GM12878 (cell line): Measurements from ENCODE around the gene PDGFC. TPM values are rescaled to one million over a fixed set of nuclear protein-coding genes. Genes with fewer than 3 reads are reported as not detected.

Source experiments
- ATAC-seq: fragments of 200-7000 bp; cut with Tn5 transposase; 3 replicates; pipeline ENCODE4 v1.9.1; 2020; ENCODE audit warnings: mild to moderate bottlenecking, moderate library complexity
- BruUV-seq: library from RNA; stranded (reverse); fragments of 400-500 nt; replicated peaks from 2 replicates; lab custom pipeline; 2021; lab: Mats Ljungman, UMichigan
- CTCF ChIA-PET: fragments of 300-600 bp; sonication (Branson Sonifier 250); formaldehyde crosslinking; extraction: SDS; loops from one replicate; lab custom pipeline; 2021; ENCODE audit warnings: inconsistent platforms; lab: Yijun Ruan, JAX
- POLR2A ChIA-PET: fragments of 350-600 bp; formaldehyde crosslinking; extraction: SDS; loops from one replicate; lab custom pipeline; 2021; ENCODE audit warnings: inconsistent platforms; lab: Charles Lee
- RAD21 ChIA-PET: fragments of 300-600 bp; sonication (Branson Sonifier 250); formaldehyde crosslinking; loops from one replicate; lab custom pipeline; 2023; ENCODE audit warnings: antibody characterized with exemption; ENCODE audit not compliant: unreplicated experiment; lab: Charles Lee
- SMC1A ChIA-PET: fragments of 300-600 bp; sonication (Branson Sonifier 250); formaldehyde crosslinking; loops from one replicate; lab custom pipeline; 2023; ENCODE audit not compliant: unreplicated experiment, uncharacterized antibody; lab: Charles Lee
- DNase-seq: peaks from one replicate; pipeline ENCODE4 v3.0.0-alpha.2; 2011; ENCODE audit warnings: low read depth, low spot score
- FAIRE-seq: peaks from 3 replicates; lab custom pipeline; 2011; peaks lifted over from hg19 to GRCh38; lab: Jason Lieb, UNC
- H2AFZ ChIP-seq: 2 replicates; pipeline ENCODE4 v1.6.0; 2011; ENCODE audit warnings: low read depth, low read length, control low read depth; ENCODE audit not compliant: control insufficient read depth
- H3K27ac ChIP-seq: 2 replicates; pipeline ENCODE4 v1.5.1; 2011; ENCODE audit warnings: control low read depth; ENCODE audit not compliant: control insufficient read depth, insufficient read depth
- H3K27me3 ChIP-seq, 2 experiments: replicated peaks in 1 of 2; 2 replicates each; pipeline versions ENCODE4 v1.6.0 to v1.6.1; 2011; ENCODE audit warnings: low read length in 1 of 2; ENCODE audit not compliant: control insufficient read depth in 2 of 2, insufficient read depth in 2 of 2
- H3K36me3 ChIP-seq, 2 experiments: 2 replicates each; pipeline ENCODE4 v1.5.1; 2011; ENCODE audit warnings: low read length in 1 of 2; ENCODE audit not compliant: control insufficient read depth in 2 of 2, insufficient read depth in 2 of 2
- H3K4me1 ChIP-seq: 2 replicates; pipeline ENCODE4 v1.6.1; 2011; ENCODE audit warnings: mild to moderate bottlenecking, low read length, moderate library complexity, mixed read lengths; ENCODE audit not compliant: control insufficient read depth, insufficient read depth
- H3K4me2 ChIP-seq: 2 replicates; pipeline ENCODE4 v1.6.0; 2011; ENCODE audit warnings: control low read depth; ENCODE audit not compliant: control insufficient read depth, insufficient read depth
- H3K4me3 ChIP-seq: fragments of 200-600 bp; sonication (generic); 2 replicates; pipeline ENCODE4 v1.5.1; 2016
- H3K79me2 ChIP-seq: 2 replicates; pipeline ENCODE4 v1.6.0; 2011; ENCODE audit warnings: low read length; ENCODE audit not compliant: control insufficient read depth, insufficient read depth
- H3K9ac ChIP-seq: 2 replicates; pipeline ENCODE4 v1.8.0; 2011; ENCODE audit warnings: low read length, control low read depth, mixed read lengths; ENCODE audit not compliant: control insufficient read depth, insufficient read depth
- H3K9me3 ChIP-seq: replicated peaks from 3 replicates; pipeline ENCODE4 v1.5.1; 2011; ENCODE audit warnings: mild to moderate bottlenecking, low read length; ENCODE audit not compliant: control insufficient read depth, insufficient read depth
- H4K20me1 ChIP-seq: 2 replicates; pipeline ENCODE4 v1.6.0; 2011; ENCODE audit not compliant: control insufficient read depth, insufficient read depth
- ASH2L ChIP-seq: fragments of 300-600, 200-600 bp; sonication (generic); IDR thresholded peaks from 2 replicates; pipeline ENCODE4 v1.6.1; 2017; ENCODE audit warnings: low read depth, mild to moderate bottlenecking, borderline replicate concordance
- ATF7 ChIP-seq: fragments of 450-650 bp; IDR thresholded peaks from 2 replicates; pipeline ENCODE4 v1.6.1; 2016; ENCODE audit warnings: low read depth, mild to moderate bottlenecking
- BACH1 ChIP-seq: fragments of 450-650 bp; IDR thresholded peaks from 2 replicates; pipeline ENCODE4 v1.6.1; 2017; ENCODE audit warnings: mild to moderate bottlenecking, borderline replicate concordance
- BMI1 ChIP-seq: fragments of 450-650 bp; IDR thresholded peaks from 2 replicates; pipeline ENCODE4 v1.6.1; 2016; ENCODE audit warnings: mild to moderate bottlenecking, moderate library complexity, borderline replicate concordance
- CEBPB ChIP-seq, 2 experiments: fragments of 150-350 bp in 1 of 2; IDR thresholded peaks; 2 replicates each; pipeline ENCODE4 v1.6.1; 2012 to 2014; ENCODE audit warnings: low read depth in 2 of 2, low read length in 2 of 2, borderline replicate concordance in 1 of 2, inconsistent platforms in 1 of 2
- CHD1 ChIP-seq: IDR thresholded peaks from 2 replicates; pipeline ENCODE4 v1.6.1; 2012; ENCODE audit warnings: low read depth, low read length, improper control_type of control experiment
- HDGF ChIP-seq: fragments of 450-650 bp; IDR thresholded peaks from 2 replicates; pipeline ENCODE4 v1.6.1; 2016; ENCODE audit warnings: antibody characterized with exemption
- MAX ChIP-seq: IDR thresholded peaks from 2 replicates; pipeline ENCODE4 v1.6.1; 2012; ENCODE audit warnings: low read depth, low read length, improper control_type of control experiment
- NFXL1 ChIP-seq: fragments of 450-650 bp; IDR thresholded peaks from 2 replicates; pipeline ENCODE4 v1.6.1; 2017; ENCODE audit warnings: antibody characterized with exemption, mild to moderate bottlenecking, borderline replicate concordance
- RFX5 ChIP-seq: IDR thresholded peaks from 2 replicates; pipeline ENCODE4 v1.6.1; 2011; ENCODE audit warnings: low read depth, low read length, improper control_type of control experiment
- RUNX3 ChIP-seq: IDR thresholded peaks from 2 replicates; pipeline ENCODE4 v1.6.1; 2012; ENCODE audit warnings: low read length, inconsistent platforms
- SREBF1 ChIP-seq: IDR thresholded peaks from 2 replicates; pipeline ENCODE4 v1.6.1; 2012; ENCODE audit warnings: mild to moderate bottlenecking, low read length
- TAF1 ChIP-seq: IDR thresholded peaks from 2 replicates; pipeline ENCODE4 v1.6.1; 2011; ENCODE audit warnings: mild to moderate bottlenecking, low read depth, low read length, borderline replicate concordance
- WGBS: methylation state at CpG from one replicate; pipeline ENCODE4 v1.1.6; 2016; ENCODE audit warnings: low lambda C conversion rate; ENCODE audit not compliant: insufficient replicate concordance, insufficient coverage; ENCODE audit errors: missing lambda C conversion rate; 5-methylcytosine and 5-hydroxymethylcytosine counted together
- in situ Hi-C: fragments of 300-500 bp; cut with MboI; formaldehyde crosslinking; loops from 9 replicates; pipeline ENCODE4 v1.14.3; 2018; ENCODE audit warnings: mixed read lengths
- intact Hi-C: fragments of 100-400 bp; cut with micrococcal nuclease; formaldehyde crosslinking; loops from one replicate; pipeline ENCODE4 v1.14.2; 2022; ENCODE audit not compliant: unreplicated experiment
- polyA plus RNA-seq, 11 experiments: library from polyadenylated mRNA; depleted of rRNA in 4 of 11; unstranded in 6 of 11; stranded (reverse) in 5 of 11; fragments of >200 nt; fragmentation: Nextera tagmentation in 4 of 11; fragmentation: Illumina TruSeq in 1 of 11; extraction: Ambion mirVana in 4 of 11; extraction: Trizol in 1 of 11; gene quantifications; 1 replicate in 1 of 11; 2 replicates in 10 of 11; pipeline versions ENCODE4 v1.2.1 to v1.2.3, GENCODE V29; 2011 to 2016; ENCODE audit warnings: inconsistent platforms in 2 of 11, missing spikeins in 2 of 11, low read depth in 1 of 11
- total RNA-seq, 4 experiments: library from RNA; depleted of rRNA in 3 of 4; stranded (reverse); fragments of >200 nt in 3 of 4; fragmentation: Illumina TruSeq in 1 of 4; extraction: Trizol in 1 of 4; gene quantifications; 2 replicates each; pipeline versions ENCODE4 v1.2.1 to v1.2.3, GENCODE V29; 2013 to 2021
- TF ChIP-seq, protein P1 (sequence below): IDR thresholded peaks from 2 replicates; pipeline ENCODE4 v1.6.1; 2011; ENCODE audit warnings: borderline replicate concordance, low read depth, mild to moderate bottlenecking, moderate library complexity, low read length; ENCODE audit not compliant: insufficient read depth, poor library complexity, severe bottlenecking
- TF ChIP-seq, protein P2 (sequence below): fragments of 450-650 bp; IDR thresholded peaks from 2 replicates; pipeline ENCODE4 v1.6.1; 2018; ENCODE audit warnings: borderline replicate concordance, mild to moderate bottlenecking; ENCODE audit not compliant: partially characterized antibody

Gene PDGFC
- total and polyA plus RNA-seq, 10 of the 15 experiments (the other 5 are each of a cell fraction or from before 2014, with no cell fraction given) = 0.02 to 0.18 TPM; not detected in 8

- Histone ChIP-seq H3K4me2 (no peak overlapping the region), H3K27ac (no peak overlapping the region), H3K36me3 (no peaks in the 10 kb centered on the region), H3K27me3 (no peaks in the 10 kb centered on the region), H4K20me1 (no peaks in the 10 kb centered on the region), H3K4me1 (no peaks in the 10 kb centered on the region), H3K79me2 (no peaks in the 10 kb centered on the region), H3K4me3 (no peak overlapping the region), H3K9me3 (no peaks in the 10 kb centered on the region), H3K9ac (no peak overlapping the region), H2AFZ (no peak overlapping the region)
- CTCF ChIA-PET = no interaction called here
- TF ChIP-seq, protein P1, sequence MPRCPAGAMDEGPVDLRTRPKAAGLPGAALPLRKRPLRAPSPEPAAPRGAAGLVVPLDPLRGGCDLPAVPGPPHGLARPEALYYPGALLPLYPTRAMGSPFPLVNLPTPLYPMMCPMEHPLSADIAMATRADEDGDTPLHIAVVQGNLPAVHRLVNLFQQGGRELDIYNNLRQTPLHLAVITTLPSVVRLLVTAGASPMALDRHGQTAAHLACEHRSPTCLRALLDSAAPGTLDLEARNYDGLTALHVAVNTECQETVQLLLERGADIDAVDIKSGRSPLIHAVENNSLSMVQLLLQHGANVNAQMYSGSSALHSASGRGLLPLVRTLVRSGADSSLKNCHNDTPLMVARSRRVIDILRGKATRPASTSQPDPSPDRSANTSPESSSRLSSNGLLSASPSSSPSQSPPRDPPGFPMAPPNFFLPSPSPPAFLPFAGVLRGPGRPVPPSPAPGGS = no peak
- no peak for TF ChIP-seq NFXL1
- FAIRE-seq (no peak), ATAC-seq (no peak), DNase-seq (no peak)
- in situ Hi-C loops (no loop called here), intact Hi-C loops (no loop called here)
- RAD21 ChIA-PET = no interaction called here
- POLR2A ChIA-PET = no interaction called here
- SMC1A ChIA-PET = no interaction called here
- 0% methylated on average over 3 of the region's 3 CpGs for WGBS
- BruUV-seq = no TSS peak
Observed at GRCh38 chr4:156884183-156884582, 87.4 kb downstream of the PDGFC start.

- no peak for FAIRE-seq
- H3K4me2 ChIP-seq = no peak overlapping the region
- TF ChIP-seq BACH1 (no peak), TAF1 (no peak), MAX (no peak), ASH2L (no peak), ATF7 (no peak), SREBF1 (no peak), RUNX3 (no peak), CEBPB (IDR thresholded peaks at IDR 0.05; ENCODE audit: borderline replicate concordance in 1 of 2, low read depth in 2 of 2, low read length in 2 of 2) (no peak), BMI1 (no peak), CHD1 (no peak), HDGF (no peak), RFX5 (no peak)
- TF ChIP-seq, protein P2, sequence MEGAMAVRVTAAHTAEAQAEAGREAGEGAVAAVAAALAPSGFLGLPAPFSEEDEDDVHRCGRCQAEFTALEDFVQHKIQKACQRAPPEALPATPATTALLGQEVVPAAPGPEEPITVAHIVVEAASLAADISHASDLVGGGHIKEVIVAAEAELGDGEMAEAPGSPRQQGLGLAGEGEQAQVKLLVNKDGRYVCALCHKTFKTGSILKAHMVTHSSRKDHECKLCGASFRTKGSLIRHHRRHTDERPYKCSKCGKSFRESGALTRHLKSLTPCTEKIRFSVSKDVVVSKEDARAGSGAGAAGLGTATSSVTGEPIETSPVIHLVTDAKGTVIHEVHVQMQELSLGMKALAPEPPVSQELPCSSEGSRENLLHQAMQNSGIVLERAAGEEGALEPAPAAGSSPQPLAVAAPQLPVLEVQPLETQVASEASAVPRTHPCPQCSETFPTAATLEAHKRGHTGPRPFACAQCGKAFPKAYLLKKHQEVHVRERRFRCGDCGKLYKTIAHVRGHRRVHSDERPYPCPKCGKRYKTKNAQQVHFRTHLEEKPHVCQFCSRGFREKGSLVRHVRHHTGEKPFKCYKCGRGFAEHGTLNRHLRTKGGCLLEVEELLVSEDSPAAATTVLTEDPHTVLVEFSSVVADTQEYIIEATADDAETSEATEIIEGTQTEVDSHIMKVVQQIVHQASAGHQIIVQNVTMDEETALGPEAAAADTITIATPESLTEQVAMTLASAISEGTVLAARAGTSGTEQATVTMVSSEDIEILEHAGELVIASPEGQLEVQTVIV = no peak
- no peaks in the 10 kb centered on the region for H3K79me2 ChIP-seq
- in situ Hi-C loops (no loop called here), intact Hi-C loops (no loop called here)
- H3K9ac ChIP-seq = no peak overlapping the region
- no peak for ATAC-seq
- DNase-seq = no peak
- H3K36me3 ChIP-seq = no peaks in the 10 kb centered on the region
- CTCF ChIA-PET = no interaction called here
- no peak overlapping the region for H2AFZ ChIP-seq
- no peak overlapping the region for H3K27ac ChIP-seq
- H3K4me1 ChIP-seq = no peaks in the 10 kb centered on the region
- no TSS peak for BruUV-seq
- POLR2A ChIA-PET = no interaction called here
- RAD21 ChIA-PET = no interaction called here
- no peaks in the 10 kb centered on the region for H4K20me1 ChIP-seq
- no peaks in the 10 kb centered on the region for H3K27me3 ChIP-seq
- SMC1A ChIA-PET = interaction anchor here (2.0 kb wide), 1 partner anchor 17 kb away, joined by 4 read pairs; no protein-coding TSS in a partner anchor
- WGBS = 2% methylated on average over 3 of the region's 3 CpGs
- no peak overlapping the region for H3K4me3 ChIP-seq
- no peaks in the 10 kb centered on the region for H3K9me3 ChIP-seq
Observed at GRCh38 chr4:156875704-156876103, 95.9 kb downstream of the PDGFC start.
